H9 (cell line): Measurements from ENCODE around the gene MYCN. TPM values are rescaled to one million over a fixed set of nuclear protein-coding genes. Genes with fewer than 3 reads are reported as not detected.

Experiments
- DNase-seq: peaks from one replicate; pipeline ENCODE4 v3.0.0-alpha.2; 2017
- H2AFZ ChIP-seq: one replicate; pipeline ENCODE4 v1.6.1; 2013; ENCODE audit warnings: mild to moderate bottlenecking, low read length, control low read depth, moderate library complexity
- H2AK5ac ChIP-seq: 2 replicates; pipeline ENCODE4 v1.6.1; 2013; ENCODE audit warnings: low read length, control low read depth, mixed read lengths; ENCODE audit not compliant: insufficient read length
- H2BK120ac ChIP-seq: one replicate; pipeline ENCODE4 v1.6.1; 2013; ENCODE audit warnings: low read depth, mild to moderate bottlenecking, low read length, control low read depth, inconsistent platforms; ENCODE audit not compliant: poor library complexity, severe bottlenecking
- H2BK12ac ChIP-seq: 2 replicates; pipeline ENCODE4 v1.6.1; 2013; ENCODE audit warnings: low read length, control low read depth, mixed read lengths, low read depth; ENCODE audit not compliant: insufficient read length
- H2BK15ac ChIP-seq: 2 replicates; pipeline ENCODE4 v1.6.1; 2013; ENCODE audit warnings: low read depth, low read length, control low read depth
- H2BK20ac ChIP-seq: one replicate; pipeline ENCODE4 v1.6.1; 2013; ENCODE audit warnings: low read depth, mild to moderate bottlenecking, low read length, control low read depth, inconsistent platforms; ENCODE audit not compliant: poor library complexity, severe bottlenecking
- H2BK5ac ChIP-seq: 2 replicates; pipeline ENCODE4 v1.6.1; 2013; ENCODE audit warnings: low read length, control low read depth, mixed read lengths; ENCODE audit not compliant: insufficient read length
- H3K14ac ChIP-seq: 2 replicates; pipeline ENCODE4 v1.6.1; 2013; ENCODE audit warnings: low read length, control low read depth; ENCODE audit not compliant: insufficient read depth
- H3K18ac ChIP-seq: 2 replicates; pipeline ENCODE4 v1.6.1; 2013; ENCODE audit warnings: low read depth, mild to moderate bottlenecking, mixed read lengths, low read length, control low read depth; ENCODE audit not compliant: insufficient read length
- H3K23ac ChIP-seq: 2 replicates; pipeline ENCODE4 v1.6.1; 2013; ENCODE audit warnings: low read length, control low read depth, mixed read lengths, low read depth; ENCODE audit not compliant: insufficient read length
- H3K23me2 ChIP-seq: 2 replicates; pipeline ENCODE4 v1.6.1; 2013; ENCODE audit warnings: low read depth, mild to moderate bottlenecking, mixed read lengths, low read length, control low read depth; ENCODE audit not compliant: insufficient read length, poor library complexity, severe bottlenecking
- H3K27ac ChIP-seq: 2 replicates; pipeline ENCODE4 v1.5.1; 2013; ENCODE audit warnings: low read length, control low read depth, mixed read lengths, low read depth; ENCODE audit not compliant: insufficient read length
- H3K27me3 ChIP-seq: 2 replicates; pipeline ENCODE4 v1.6.1; 2013; ENCODE audit warnings: low read length, control low read depth, inconsistent platforms; ENCODE audit not compliant: insufficient read depth
- H3K4ac ChIP-seq: 2 replicates; pipeline ENCODE4 v1.6.1; 2013; ENCODE audit warnings: low read depth, mild to moderate bottlenecking, control low read depth, inconsistent platforms, low read length, moderate library complexity
- H3K4me1 ChIP-seq: 2 replicates; pipeline ENCODE4 v1.6.1; 2013; ENCODE audit warnings: low read length, control low read depth, inconsistent platforms; ENCODE audit not compliant: insufficient read depth
- H3K4me2 ChIP-seq: 2 replicates; pipeline ENCODE4 v1.6.1; 2013; ENCODE audit warnings: low read length, control low read depth, mixed read lengths; ENCODE audit not compliant: insufficient read length, insufficient read depth
- H3K56ac ChIP-seq: 2 replicates; pipeline ENCODE4 v1.6.1; 2013; ENCODE audit warnings: low read depth, mild to moderate bottlenecking, mixed read lengths, low read length, control low read depth; ENCODE audit not compliant: insufficient read length
- H3K79me1 ChIP-seq: 2 replicates; pipeline ENCODE4 v1.6.1; 2013; ENCODE audit warnings: low read depth, mild to moderate bottlenecking, moderate library complexity, low read length, control low read depth, inconsistent platforms; ENCODE audit not compliant: insufficient read depth, poor library complexity, severe bottlenecking
- H3K79me2 ChIP-seq: 2 replicates; pipeline ENCODE4 v1.6.1; 2013; ENCODE audit warnings: low read length, control low read depth, inconsistent platforms; ENCODE audit not compliant: insufficient read depth
- H3K9ac ChIP-seq: 2 replicates; pipeline ENCODE4 v1.6.1; 2013; ENCODE audit warnings: low read length, control low read depth, mixed read lengths; ENCODE audit not compliant: insufficient read length; ENCODE audit errors: extremely low read depth
- H3K9me3 ChIP-seq: one replicate; pipeline ENCODE4 v1.6.1; 2013; ENCODE audit warnings: low read depth, low read length, inconsistent platforms; ENCODE audit not compliant: control insufficient read depth
- H3T11ph ChIP-seq: one replicate; pipeline ENCODE4 v1.6.1; 2013; ENCODE audit warnings: mild to moderate bottlenecking, low read length, control low read depth, inconsistent platforms
- H4K20me1 ChIP-seq: one replicate; pipeline ENCODE4 v1.6.1; 2013; ENCODE audit not compliant: control insufficient read depth, insufficient read length, insufficient read depth
- H4K5ac ChIP-seq: 2 replicates; pipeline ENCODE4 v1.6.1; 2013; ENCODE audit warnings: low read depth, mild to moderate bottlenecking, mixed read lengths, low read length, control low read depth; ENCODE audit not compliant: insufficient read length
- H4K8ac ChIP-seq: replicated peaks from 2 replicates; pipeline ENCODE4 v1.6.1; 2013; ENCODE audit warnings: low read length, control low read depth, mixed read lengths, low read depth; ENCODE audit not compliant: insufficient read length
- H4K91ac ChIP-seq: 2 replicates; pipeline ENCODE4 v1.6.1; 2013; ENCODE audit warnings: low read depth, mild to moderate bottlenecking, moderate library complexity, mixed read lengths, low read length, control low read depth; ENCODE audit not compliant: insufficient read length
- H3K27ac Mint-ChIP-seq, 3 experiments: 2 replicates in 2 of 3; 3 replicates in 1 of 3; pipeline ENCODE4 v1.8.0; 2020 to 2021; ENCODE audit warnings: mixed read lengths in 3 of 3, mild to moderate bottlenecking in 1 of 3, moderate library complexity in 1 of 3
- H3K27me3 Mint-ChIP-seq: 2 replicates; pipeline ENCODE4 v1.8.0; 2021; ENCODE audit warnings: low read depth, mild to moderate bottlenecking, moderate library complexity, mixed read lengths
- H3K36me3 Mint-ChIP-seq, 3 experiments: 2 replicates in 2 of 3; 3 replicates in 1 of 3; pipeline ENCODE4 v1.8.0; 2020 to 2021; ENCODE audit warnings: low read depth in 3 of 3, mixed read lengths in 3 of 3; ENCODE audit not compliant: insufficient read depth in 1 of 3
- H3K4me1 Mint-ChIP-seq, 2 experiments: 2 replicates each; pipeline ENCODE4 v1.8.0; 2020; ENCODE audit warnings: mixed read lengths in 2 of 2
- H3K4me3 Mint-ChIP-seq, 2 experiments: 2 replicates in 1 of 2; 3 replicates in 1 of 2; pipeline ENCODE4 v1.8.0; 2020 to 2021; ENCODE audit warnings: mild to moderate bottlenecking in 2 of 2, mixed read lengths in 2 of 2, moderate library complexity in 1 of 2
- H3K9me3 Mint-ChIP-seq, 2 experiments: 2 replicates in 1 of 2; 3 replicates in 1 of 2; pipeline ENCODE4 v1.8.0; 2020; ENCODE audit warnings: mild to moderate bottlenecking in 2 of 2, mixed read lengths in 2 of 2, moderate library complexity in 1 of 2
- CTCF ChIP-seq: fragments of 200-600 bp; sonication (generic); conservative IDR thresholded peaks from 3 replicates; pipeline ENCODE4 v1.8.0; 2021; ENCODE audit warnings: antibody characterized with exemption, mild to moderate bottlenecking
- WGBS: extraction: QIAGEN DNeasy Blood & Tissue Kit; methylation state at CpG from one replicate; pipeline ENCODE4 v1.1.7; 2013; ENCODE audit warnings: missing lambda C conversion rate, low lambda C conversion rate, mixed read lengths; ENCODE audit not compliant: insufficient read length; ENCODE audit errors: extremely low coverage; 5-methylcytosine and 5-hydroxymethylcytosine counted together
- total RNA-seq: library from RNA; stranded (reverse); gene quantifications from 2 replicates; pipeline ENCODE4 v1.2.1, GENCODE V29; 2021

Gene MYCN
- total RNA-seq, 1 experiment from 2014 or later = 100.0 TPM

- H3K4me1 Mint-ChIP-seq = peaks cover 59 to 62% of the 10 kb centered on the region in 2 experiments
- no peaks in the 10 kb centered on the region for H4K20me1 ChIP-seq
- H3K4me3 Mint-ChIP-seq = peak overlapping the region in 1 of 2 experiments; percentile 38; a peak in 2 of 5 replicates
- H3K27ac Mint-ChIP-seq = peak overlapping the region; percentile 69 to 97 (median 95); a peak in 6 of 7 replicates
- H3K9me3 ChIP-seq = no peaks in the 10 kb centered on the region
- no peak overlapping the region for H3K4ac ChIP-seq
- peaks cover 0 to 4% (median 0%) of the 10 kb centered on the region in 3 experiments; a peak in 2 of 7 replicates for H3K36me3 Mint-ChIP-seq
- H3K27ac ChIP-seq = peak overlapping the region; percentile 38
- H2BK20ac ChIP-seq = no peak overlapping the region
- DNase-seq = no peak
- no peak overlapping the region for H3K14ac ChIP-seq
- peaks cover 0 to 3% of the 10 kb centered on the region in 2 experiments; a peak in 1 of 5 replicates for H3K9me3 Mint-ChIP-seq
- H3K27me3 Mint-ChIP-seq = peaks cover 3% of the 10 kb centered on the region
- H3K23ac ChIP-seq = no peak overlapping the region
- H3K4me2 ChIP-seq = peak overlapping the region; percentile 30
- no peak overlapping the region for H2BK5ac ChIP-seq
- peaks cover 7% of the 10 kb centered on the region; the same call in 1 of the 2 replicates for H3K4me1 ChIP-seq
- WGBS = no CpG with 5 or more reads among the region's 9 CpGs
- H3K23me2 ChIP-seq = no peaks in the 10 kb centered on the region
- no peak overlapping the region for H2BK120ac ChIP-seq
- H2BK12ac ChIP-seq = no peak overlapping the region
- TF ChIP-seq CTCF = no peak
- H3K79me1 ChIP-seq = no peaks in the 10 kb centered on the region
- no peak overlapping the region for H3K56ac ChIP-seq
- H4K91ac ChIP-seq = no peak overlapping the region
- no peak overlapping the region for H2AFZ ChIP-seq
- no peak overlapping the region for H3T11ph ChIP-seq
- H3K27me3 ChIP-seq = no peaks in the 10 kb centered on the region
- H3K18ac ChIP-seq = no peak overlapping the region
- H3K9ac ChIP-seq = no peak overlapping the region
- no peak overlapping the region for H4K8ac ChIP-seq
- H3K79me2 ChIP-seq = no peaks in the 10 kb centered on the region
- H2BK15ac ChIP-seq = no peak overlapping the region
- no peak overlapping the region for H2AK5ac ChIP-seq
- no peak overlapping the region for H4K5ac ChIP-seq
Observed at GRCh38 chr2:15979759-15980604, 39.6 kb downstream of the MYCN start.
